A549 (cell line): ENCODE results near the gene AMOTL1.

Experiments used
- BCL3 ChIP-seq: fragments of >200 bp; sonication (Bioruptor Twin); formaldehyde crosslinking; IDR thresholded peaks from 3 replicates; pipeline ENCODE4 v1.6.1; 2016
- BHLHE40 ChIP-seq: IDR thresholded peaks from 2 replicates; pipeline ENCODE4 v1.6.1; 2012; ENCODE audit warnings: low read depth, low read length, inconsistent platforms
- CEBPB ChIP-seq, 2 experiments: fragments of >200 bp in 1 of 2; sonication (Bioruptor Twin) in 1 of 2; formaldehyde crosslinking in 1 of 2; IDR thresholded peaks; 2 replicates each; pipeline ENCODE4 v1.6.1; 2012 to 2016
- CTCF ChIP-seq: fragments of >200 bp; sonication (Bioruptor Twin); formaldehyde crosslinking; IDR thresholded peaks from 3 replicates; pipeline ENCODE4 v1.5.1; 2016
- EP300 ChIP-seq, 2 experiments: fragments of >200 bp; sonication (Bioruptor Twin); formaldehyde crosslinking; IDR thresholded peaks; 2 replicates in 1 of 2; 3 replicates in 1 of 2; pipeline ENCODE4 v1.6.1; 2016 to 2017
- FOSL2 ChIP-seq, 2 experiments: fragments of 450-650 bp in 1 of 2; fragments of >200 bp in 1 of 2; sonication (Bioruptor Twin) in 1 of 2; formaldehyde crosslinking; IDR thresholded peaks; 2 replicates each; pipeline versions ENCODE4 v1.5.0 to v1.6.1; 2016 to 2020; ENCODE audit warnings: mild to moderate bottlenecking in 1 of 2, moderate library complexity in 1 of 2
- HOXA7 ChIP-seq: fragments of 250-450 bp; sonication (Bioruptor Pico); IDR thresholded peaks from 2 replicates; pipeline ENCODE4 v1.5.0; 2020; ENCODE audit warnings: mild to moderate bottlenecking, moderate library complexity
- MYC ChIP-seq: IDR thresholded peaks from 2 replicates; pipeline ENCODE4 v1.6.1; 2012; ENCODE audit warnings: mild to moderate bottlenecking, inconsistent platforms, low read length, improper control_type of control experiment, borderline replicate concordance
- NR3C1 ChIP-seq: fragments of >200 bp; sonication (Bioruptor Twin); formaldehyde crosslinking; IDR thresholded peaks from 3 replicates; pipeline ENCODE4 v1.6.1; 2017
- PBX3 ChIP-seq: IDR thresholded peaks from 2 replicates; pipeline ENCODE4 v1.6.1; 2012
- POLR2A ChIP-seq: IDR thresholded peaks from 2 replicates; pipeline ENCODE4 v1.6.1; 2012; ENCODE audit warnings: mild to moderate bottlenecking, low read length
- USF2 ChIP-seq: fragments of 450-650 bp; IDR thresholded peaks from 2 replicates; pipeline ENCODE4 v1.6.1; 2014; ENCODE audit warnings: antibody characterized with exemption

- no peak for TF ChIP-seq CEBPB (IDR thresholded peaks at IDR 0.05)
- no peak for TF ChIP-seq BHLHE40
- TF ChIP-seq CTCF, result no peak
- no peak for TF ChIP-seq EP300 (IDR thresholded peaks at IDR 0.05)
- TF ChIP-seq FOSL2 (IDR thresholded peaks at IDR 0.05), result no peak
- TF ChIP-seq FOSL2 (CRISPR knock-in tag; IDR thresholded peaks at IDR 0.05), result no peak
- no peak for TF ChIP-seq HOXA7
- TF ChIP-seq MYC, result no peak
- TF ChIP-seq BCL3, result no peak
- no peak for TF ChIP-seq PBX3
- TF ChIP-seq POLR2A, result no peak
- no peak for TF ChIP-seq USF2
- no peak for TF ChIP-seq NR3C1
Measured at GRCh38 chr11:94790661-94791180, 22.6 kb downstream of the AMOTL1 start.
